ENCODE data around the gene PLXNA2.

- TF ChIP-seq CTCF (IDR thresholded peaks at IDR 0.05) (no peak), POLR2AphosphoS5 (IDR thresholded peaks at IDR 0.05; ENCODE audit: insufficient read depth in 1 of 2, low read depth in 1 of 2) (no peak)
These were observed 236.8 kb downstream of the PLXNA2 start for GRCh38 chr1:208007319-208007937.

All from vagina (tissue), 2 donors.